Hematopoietic multipotent progenitor cell treated with erythropoietin and hydrocortisone succinate and interleukin-3 and kit ligand, for 15 days (in vitro differentiated cells): Measurements from ENCODE around the gene BRD1.
"Not testable (repeated sequence)": the region's sequence is repeated elsewhere in the genome, so short reads cannot be mapped to it uniquely, and the experiment has no call there.

Experiments
- DNase-seq: peaks from one replicate; pipeline ENCODE4 v3.0.0-alpha.2; 2015; ENCODE audit warnings: low spot score

Gene BRD1

DNA sequence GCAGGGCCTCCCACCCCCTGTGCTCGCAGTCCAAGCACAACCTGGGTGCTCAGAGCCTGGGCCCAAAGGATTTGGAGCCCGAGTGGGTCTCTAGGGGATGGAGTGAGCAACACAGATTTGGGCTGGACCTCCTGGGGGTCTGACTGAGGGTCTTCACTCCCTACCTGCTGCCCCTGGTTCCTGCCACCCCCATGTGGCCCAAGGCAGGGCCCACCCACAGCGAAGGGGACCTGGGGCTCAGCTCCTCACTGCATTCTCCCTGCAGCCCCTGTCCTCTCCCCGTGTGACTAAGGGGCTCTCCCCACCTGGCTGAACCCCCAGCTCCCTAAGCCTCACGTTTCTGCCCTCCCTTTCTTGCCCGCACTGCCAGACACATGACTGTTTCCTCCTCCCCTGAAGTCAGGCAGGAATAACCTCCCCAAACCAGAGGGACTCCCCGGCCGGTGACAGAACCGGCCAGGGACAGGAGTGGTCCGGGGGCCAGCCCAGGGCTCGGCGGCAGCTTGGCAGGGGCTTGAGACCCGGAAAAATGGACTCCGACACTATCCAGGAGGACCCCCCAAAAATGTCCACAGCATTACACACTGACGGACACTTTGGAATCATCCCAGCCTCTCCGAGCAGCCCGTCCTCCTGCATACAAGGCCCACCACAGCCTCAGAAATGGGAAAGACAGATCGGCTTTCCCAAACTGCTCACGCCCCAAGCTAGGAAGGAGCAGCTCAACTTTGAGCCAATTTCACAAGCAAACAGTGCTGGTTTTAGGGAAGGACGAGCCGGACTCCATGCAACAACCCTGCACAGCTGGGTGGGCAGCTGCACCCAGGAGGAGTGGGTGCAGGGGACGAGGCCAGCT, 57.8 kb downstream of the BRD1 start:
- no peak for DNase-seq

DNA sequence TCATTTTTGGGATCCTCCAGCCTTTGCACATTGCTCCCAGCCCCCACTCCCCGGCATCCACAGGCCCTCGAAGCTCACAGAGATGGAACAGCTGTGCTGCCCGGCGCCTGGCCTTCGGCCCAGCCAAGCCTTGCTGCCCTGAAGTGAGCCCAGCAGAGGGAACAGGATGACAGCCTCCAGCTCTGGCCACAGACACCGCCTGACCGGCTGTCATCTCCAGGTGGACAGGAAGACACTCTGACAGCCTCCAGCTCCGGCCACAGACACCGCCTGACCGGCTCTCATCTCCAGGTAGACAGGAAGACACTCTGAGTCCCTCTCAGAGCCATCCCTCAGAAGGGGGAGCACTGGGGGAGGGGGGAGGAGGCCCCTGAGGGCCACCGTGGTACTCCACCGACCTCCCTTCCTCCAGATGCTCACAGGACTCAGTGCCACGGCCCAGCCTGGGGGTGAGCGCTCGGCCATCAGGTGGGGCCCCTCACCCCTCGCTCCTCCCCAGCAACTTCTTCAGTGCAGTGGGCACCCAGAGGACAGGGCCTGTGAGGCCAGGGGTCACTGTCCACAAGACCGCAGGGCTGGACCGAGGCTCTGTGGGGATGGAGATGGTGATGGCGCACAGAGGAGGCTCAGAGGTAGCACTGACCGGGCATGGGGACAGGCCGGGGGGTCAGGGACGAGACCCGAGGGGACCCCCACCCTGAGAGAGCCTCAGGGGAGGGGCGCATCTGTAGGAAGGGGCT, 58.6 kb downstream of the BRD1 start:
- DNase-seq = no peak

DNA sequence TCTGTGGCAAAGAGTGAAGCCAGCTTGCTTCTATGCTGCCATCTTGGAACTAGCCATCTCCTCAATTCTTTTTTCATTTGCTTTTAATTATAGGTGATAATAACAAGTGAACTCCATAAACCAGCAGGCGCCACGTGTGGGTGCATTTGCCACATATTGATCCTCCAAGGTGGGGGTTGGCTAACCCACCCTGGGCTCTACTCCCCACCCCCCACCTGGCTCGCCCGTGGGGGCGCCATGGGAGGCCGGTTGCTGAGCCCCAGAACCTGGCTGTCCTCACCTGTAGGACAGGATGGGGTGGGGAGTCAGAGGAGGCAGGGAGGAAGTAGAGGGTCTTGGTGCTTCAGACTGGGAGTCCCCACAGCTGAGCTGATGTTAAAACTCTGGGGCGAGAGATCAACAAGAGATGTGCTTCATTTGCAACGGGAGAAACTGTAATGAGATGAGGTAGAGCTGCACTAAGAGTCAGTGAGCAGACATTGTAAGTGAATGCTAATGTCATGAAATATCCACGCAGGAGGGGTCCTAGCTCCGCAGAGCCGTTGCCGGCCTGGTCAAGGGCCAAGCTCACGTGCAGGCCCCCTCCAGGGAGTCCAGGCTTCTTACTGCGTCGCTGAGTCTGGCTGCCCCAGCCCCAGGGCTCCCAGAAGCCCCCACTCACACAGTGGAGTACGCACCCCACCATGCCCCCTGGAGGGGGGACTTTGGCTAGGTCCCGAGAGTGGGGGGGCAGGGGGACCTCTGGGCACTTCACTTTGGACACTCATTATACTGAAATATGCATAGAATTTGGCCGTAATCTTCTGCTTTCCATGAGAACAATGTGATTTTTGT, 59.4 kb downstream of the BRD1 start:
- no peak for DNase-seq

DNA sequence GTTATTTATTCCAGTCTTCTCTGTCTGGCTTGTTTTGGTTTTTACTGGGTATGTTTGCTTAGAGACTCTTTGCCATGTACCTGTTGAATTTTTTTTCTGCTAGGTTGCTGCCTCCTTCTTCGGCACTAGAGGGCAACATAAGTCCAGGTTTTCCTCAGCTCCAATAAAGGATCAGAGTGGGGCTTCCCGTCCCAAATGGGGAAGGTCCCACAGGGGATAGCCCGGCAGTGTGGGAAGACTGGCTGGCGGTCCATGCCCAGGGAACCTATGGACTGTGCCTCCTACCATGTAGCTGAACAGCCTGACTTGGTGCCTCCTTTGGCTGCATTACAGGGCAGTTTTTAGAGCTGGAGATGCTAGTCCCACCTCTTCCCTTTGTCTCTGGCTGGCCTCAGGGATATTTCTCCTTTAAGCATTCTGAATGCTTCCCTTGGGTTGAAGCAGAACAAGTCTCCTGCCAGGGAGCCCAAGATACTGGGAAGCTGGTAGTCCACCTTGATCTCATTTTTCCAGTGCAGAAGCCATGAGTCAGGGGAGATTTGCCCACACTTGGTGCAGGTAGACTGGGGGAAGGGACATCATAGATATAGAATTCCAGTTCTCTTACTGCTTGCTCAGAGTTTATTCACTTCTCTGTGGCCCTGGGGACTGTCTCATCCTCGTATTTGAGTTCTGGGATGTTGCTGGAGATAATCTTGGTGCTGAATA, 60.2 kb downstream of the BRD1 start:
- peak; percentile 50 for DNase-seq

DNA sequence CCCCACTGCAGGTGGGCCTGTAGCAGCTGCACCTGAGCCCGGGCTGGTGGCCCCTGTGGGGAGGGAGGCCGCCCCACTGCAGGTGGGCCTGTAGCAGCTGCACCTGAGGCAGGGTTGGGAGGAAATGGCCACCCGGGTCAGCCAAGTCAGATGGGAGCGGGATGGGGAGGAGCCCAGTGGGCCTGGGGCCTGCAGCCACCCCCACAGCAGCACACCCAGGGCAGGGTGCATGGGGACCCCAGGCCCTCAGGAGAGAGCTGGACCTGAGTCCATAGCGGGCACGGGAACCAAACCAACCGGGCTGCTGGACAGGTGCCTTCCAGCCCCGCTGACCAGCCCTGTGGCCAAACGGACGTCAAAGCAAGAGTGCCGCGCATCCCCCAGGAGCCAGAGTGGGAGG, 61.7 kb downstream of the BRD1 start:
- no peak for DNase-seq

DNA sequence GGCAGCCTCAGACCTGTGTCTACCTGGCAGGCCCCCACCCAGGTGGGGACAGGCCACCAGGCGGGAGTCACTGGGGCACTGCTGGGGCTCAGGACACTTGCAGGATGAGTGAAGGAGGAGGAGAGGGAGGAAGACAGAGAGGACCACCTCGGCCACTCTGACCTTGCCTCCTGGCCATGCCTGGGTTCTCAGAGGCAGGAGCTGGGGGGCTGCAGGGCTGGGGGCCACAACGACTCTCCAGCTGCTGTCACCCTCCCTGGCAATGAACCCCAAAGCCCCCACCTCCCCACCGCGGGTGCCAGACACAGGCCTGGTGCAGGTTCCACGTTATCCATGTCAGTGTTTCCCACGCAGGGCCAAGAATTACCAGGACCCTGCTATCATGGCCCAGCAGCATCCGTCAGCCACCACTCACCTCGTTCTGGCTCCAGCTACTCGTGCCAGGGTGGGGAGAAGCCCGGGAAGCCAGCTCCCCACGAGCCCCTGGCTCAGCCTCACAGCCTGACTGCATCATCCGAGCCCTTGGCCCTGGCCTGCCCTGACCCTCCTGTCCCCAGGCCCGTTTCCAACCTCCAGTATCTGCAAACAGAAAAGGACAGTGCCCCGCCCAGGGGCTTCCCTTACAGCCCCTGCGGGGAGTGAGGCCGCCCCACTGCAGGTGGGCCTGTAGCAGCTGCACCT, 62.4 kb downstream of the BRD1 start:
- DNase-seq = no peak

DNA sequence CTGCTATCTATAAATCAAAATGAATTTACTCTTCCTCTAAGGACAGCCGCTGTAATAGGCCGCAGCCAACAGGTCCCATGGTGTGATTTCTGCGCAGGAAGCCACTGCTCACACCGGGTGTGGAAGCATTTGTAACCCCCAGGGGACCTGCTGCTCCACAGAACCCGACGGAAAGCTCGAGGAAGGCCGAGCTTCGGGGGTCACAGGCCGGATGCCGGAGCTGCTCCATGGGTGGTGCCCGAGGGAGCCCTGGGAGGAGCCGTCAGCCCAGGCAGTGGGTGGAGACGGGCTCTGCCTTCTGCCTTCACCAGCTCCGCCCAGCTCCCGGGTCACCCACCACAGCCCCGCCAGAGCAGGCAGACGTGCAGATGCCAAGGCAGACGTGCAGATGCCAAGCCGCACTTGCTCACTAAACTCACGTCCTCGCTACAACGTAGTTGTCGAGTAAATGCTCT, 63.5 kb downstream of the BRD1 start:
- no peak for DNase-seq

DNA sequence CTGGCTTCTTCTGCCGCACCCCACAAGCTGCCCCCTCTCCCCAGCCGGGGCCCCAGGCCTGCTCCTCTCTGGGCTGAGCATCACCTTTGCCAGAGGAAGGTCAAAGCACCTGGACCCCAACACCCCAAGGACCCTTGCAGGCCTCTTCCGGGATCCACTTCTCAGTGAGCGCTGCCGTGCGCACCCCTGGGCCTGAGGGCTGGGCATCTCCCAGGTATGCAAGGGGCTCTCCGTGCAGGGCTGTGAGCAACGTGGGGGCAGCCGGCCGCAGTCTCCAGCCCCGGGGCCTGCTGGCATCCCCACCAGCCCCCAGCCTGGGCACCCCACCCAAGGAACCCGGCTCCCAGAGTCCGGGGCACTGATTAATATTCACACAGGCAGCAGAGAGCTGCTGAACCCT, 64.0 kb downstream of the BRD1 start:
- DNase-seq = no peak

DNA sequence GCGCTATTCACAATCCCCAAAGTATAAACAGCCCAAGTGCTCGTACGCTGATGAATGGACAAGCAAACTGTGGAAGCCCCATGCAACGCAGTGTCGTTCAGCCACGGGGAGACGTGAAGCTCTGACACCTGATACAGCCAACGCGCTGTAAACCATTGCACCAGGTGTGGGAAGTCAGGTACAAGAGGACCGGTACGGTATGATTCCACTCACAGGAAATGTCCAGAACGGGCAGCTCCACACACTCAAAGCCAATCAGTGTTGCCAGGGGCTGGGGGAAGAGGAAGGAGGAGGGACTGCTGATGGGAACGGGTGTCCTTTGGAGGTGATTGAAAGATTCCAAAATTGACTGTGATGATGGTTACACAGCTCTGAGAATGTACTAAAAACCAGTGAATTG, 64.5 kb downstream of the BRD1 start:
- DNase-seq = no peak

DNA sequence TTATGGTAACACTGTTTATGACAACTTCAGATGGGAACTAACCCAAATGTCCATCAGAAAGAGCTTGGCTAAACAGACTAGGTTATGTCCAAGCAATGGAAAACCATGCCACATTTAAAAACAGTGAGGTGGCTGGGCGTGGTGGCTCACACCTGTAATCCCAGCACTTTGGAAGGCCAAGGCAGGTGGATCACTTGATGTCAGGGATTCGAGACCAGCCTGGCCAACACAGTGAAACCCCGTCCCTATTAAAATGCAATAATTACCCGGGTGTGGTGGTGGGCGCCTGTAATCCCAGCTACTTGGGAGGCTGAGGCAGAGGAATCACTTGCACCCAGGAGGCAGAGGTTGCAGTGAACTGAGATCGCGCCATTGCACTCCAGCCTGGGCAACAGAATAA, 65.1 kb downstream of the BRD1 start:
- not testable (repeated sequence) for DNase-seq

DNA sequence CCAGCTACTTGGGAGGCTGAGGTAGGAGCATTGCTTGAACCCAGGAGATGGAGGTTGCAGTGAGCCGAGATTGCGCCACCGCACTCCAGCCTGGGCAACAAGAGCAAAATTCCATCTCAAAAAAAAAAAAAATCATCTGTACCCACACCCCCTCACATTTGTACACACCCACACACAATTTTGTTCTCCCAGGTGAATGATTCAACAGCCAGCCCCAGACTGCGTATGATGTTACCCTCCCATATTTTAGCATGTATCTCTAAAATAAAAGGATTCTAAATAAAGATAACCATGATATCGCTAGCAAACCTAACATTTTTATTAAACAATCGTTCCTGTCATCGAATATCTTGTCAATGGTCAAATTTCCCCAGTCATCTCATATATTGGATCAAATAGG, 65.8 kb downstream of the BRD1 start:
- DNase-seq = no peak

DNA sequence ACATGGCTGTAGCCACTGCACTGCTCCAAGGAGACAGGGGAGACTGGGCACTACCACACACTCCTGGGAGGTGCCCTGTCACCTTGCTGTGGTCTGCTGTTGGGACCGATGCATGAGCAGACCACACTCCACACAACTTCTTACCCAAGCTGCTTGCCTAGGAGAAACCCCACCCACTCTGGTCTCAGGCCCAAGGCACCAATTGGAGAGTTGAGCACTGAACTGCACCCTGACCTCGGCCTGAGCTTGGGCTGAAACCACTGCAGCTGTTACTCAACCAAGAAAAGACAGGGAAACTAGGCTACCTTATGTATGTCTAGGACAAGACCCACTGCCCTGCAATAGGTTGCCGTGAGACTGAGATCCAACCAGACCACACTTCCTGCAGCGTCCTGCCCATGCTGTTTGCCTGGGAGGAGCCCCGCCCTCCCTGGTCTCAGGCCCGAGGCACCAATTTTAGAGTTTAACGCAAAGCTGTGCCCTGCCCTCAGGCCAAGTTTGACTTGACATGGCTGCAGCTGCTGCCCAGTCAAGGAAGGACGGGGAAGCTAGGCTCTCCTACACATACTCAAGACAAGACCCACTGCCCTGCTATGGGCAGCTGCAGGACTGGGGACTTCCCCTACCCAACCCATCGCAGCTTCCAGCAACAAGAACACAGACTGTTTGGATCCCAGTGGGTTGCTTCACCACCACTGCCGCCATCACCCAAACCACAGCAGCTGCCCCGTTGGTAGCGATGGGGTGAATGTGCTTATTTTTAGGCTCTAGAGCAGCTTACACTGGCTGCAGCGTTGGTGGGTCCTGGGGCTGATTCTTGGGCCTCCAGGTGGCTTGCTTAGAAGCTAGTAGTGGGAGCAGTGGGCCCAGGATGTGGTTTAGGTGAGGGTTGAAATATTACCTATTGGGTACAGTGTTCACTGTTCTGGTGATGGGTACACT, 66.8 kb downstream of the BRD1 start:
- DNase-seq = no peak

DNA sequence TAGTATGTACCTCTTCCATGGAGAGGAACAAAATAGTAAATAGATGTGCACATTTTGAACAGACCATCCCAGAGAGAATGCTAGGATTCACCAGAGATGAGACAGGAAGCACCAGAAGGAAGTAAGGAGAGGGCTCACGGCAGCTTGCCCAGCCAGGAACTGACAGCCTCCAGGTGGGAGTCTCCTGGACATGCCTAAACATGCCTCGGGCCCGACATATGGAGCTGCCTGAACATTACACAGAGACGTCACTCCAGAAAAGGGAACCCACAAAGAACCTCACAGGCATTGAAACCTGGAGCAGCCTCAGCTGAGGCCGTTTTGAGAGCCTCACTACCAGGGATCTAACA, 67.4 kb downstream of the BRD1 start:
- no peak for DNase-seq

DNA sequence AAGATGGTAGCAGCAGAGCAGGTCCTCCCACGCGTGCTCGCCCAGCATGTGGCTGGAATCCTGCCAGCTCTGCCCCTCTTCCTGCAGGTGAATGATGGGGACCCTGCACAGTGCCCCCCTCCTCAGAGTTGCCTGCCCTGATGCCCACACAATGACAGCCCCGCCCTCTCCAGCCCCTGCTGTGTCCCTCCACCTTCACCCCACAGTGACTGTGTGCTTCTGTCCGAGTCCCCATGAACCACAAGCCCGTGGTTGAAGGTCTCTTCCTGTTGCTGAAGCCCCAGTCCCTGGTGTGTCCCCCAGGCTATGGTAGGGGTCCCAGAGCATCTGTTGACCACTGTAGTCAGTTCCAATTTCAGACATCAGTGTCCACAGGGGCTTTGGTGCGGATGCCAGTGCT, 71.0 kb downstream of the BRD1 start:
- DNase-seq = no peak

DNA sequence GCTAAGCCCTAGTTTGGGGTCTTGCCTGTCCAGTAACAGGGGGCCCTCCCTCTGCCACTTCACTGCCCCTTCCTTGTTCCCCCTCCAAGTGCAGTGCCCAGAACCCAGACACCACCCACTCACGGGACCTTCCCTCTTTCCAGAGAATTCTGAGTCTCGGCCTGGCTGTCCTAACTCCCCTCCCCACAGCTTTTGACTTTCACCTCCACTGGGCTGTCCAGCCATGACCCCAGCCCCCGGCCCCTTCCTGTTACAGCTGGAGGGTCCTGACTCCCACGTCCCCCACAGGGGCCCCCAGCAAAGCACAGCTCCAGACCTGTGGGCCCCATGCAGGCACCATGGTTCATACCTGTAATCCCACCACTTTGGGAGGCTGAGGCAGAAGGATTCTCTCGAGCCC, 71.5 kb downstream of the BRD1 start:
- no peak for DNase-seq

DNA sequence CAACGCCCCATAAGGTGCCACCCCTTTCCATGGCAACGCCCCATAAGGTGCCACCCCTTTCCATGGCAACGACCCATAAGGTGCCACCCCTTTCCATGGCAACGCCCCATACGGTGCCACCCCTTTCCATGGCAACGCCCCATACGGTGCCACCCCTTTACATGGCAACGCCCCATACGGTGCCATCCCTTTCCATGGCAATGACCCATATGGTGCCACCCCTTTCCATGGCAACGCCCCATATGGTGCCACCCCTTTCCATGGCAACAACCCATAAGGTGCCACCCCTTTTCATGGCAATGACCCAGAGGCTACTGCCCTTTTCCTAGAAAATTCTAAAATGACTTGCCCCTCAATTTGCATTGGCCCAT, 72.1 kb downstream of the BRD1 start:
- DNase-seq = peak; percentile 57

DNA sequence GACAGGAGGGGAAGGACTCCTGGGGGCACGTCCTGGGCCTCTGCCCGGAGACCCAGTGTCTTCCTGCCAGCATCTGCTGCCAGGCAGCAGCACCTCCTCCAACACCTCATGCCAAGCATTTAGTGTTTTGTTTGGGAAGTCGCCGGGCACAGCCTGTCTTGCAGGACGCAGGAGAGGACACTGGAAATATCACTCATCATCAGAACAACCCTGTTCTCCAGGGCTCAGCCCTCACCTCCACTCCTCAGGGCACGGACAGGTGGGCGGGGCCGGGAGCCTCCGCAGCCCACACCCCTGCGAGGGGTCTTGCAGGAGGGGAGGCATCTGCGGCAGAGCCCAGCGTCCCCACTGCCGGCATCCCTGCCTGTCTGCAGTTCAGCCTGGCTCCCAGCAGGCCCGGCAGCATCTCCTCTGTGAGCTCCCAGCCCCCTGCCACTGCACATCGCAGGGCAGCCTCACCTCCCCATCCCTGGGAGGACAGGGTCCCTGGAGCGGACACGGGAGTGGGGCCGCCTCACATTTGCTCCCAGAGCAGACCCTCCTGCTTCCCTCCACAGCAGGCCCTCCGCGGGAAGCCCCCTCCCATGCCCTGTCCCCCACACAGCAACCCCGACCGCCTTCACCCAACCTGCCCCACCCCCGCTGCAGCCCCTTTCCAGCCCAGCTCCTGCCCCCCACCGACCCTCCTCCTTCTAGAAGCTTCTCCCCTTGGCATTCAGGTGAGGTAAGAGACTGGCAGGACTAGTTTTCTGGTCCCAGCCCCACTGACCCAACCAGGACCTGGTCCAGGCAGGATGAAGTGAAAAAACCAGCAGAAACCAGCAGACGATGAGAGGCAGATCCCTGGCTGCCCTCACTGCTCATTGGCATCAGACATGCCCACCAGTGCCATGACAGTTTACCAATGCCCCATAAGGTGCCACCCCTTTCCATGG, 72.7 kb downstream of the BRD1 start:
- no peak for DNase-seq

DNA sequence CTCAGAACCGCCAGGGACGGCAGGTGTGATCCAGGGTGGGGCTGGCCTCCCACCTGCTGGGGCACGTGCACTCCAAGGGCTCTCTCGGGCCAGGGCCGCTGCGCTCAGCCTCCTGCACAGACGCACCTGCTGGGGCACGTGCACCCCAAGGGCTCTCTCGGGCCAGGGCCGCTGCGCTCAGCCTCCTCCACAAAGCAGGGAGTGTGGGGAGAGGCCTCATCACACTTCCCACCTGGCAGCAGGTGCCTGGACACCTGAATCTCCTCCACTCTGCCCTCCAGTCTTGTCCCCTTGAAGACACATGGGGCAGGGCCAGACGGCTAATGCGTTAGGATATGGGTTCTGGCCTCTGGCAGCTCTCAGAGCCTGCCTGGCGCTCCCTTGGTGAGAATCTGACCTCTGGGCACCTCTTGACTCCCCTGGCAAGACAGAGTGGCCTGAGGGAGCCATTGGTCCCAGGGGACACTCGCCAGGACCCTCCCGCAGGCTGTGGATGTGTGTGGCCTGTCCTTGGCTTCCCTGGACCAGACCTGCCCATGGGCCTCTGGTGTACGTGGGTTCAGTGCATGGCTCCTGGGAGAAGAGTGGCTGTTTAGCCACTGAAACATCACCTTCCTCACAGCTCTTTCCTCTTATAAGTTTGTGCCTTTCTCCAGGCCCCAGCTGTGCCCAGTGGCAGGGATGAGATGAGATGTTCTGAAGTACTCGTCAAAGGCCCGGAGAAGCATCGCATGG, 73.5 kb downstream of the BRD1 start:
- no peak for DNase-seq
